B cell (primary cell): Measurements from ENCODE around the gene CCDC78. TPM values are rescaled to one million over a fixed set of nuclear protein-coding genes. Genes with fewer than 3 reads are reported as not detected.

Experiments
- ATAC-seq: fragments of 200-7000 bp; cut with Tn5 transposase; one replicate; pipeline ENCODE4 v1.10.0; 2021; ENCODE audit warnings: low read depth, mild to moderate bottlenecking, moderate number of reproducible peaks, moderate library complexity
- CTCF ChIA-PET: fragments of 350-600 bp; sonication (Branson Sonifier 250); formaldehyde crosslinking; loops from one replicate; lab custom pipeline; 2021; ENCODE audit warnings: antibody characterized with exemption, inconsistent platforms; lab: Charles Lee
- POLR2A ChIA-PET: fragments of 350-600 bp; sonication (Branson Sonifier 250); formaldehyde crosslinking; loops from one replicate; lab custom pipeline; 2021; ENCODE audit warnings: antibody characterized with exemption; lab: Charles Lee
- DNase-seq: peaks from one replicate; pipeline ENCODE4 v3.0.0; 2013
- H2AFZ ChIP-seq: 2 replicates; pipeline ENCODE4 v1.6.1; 2012; ENCODE audit warnings: mild to moderate bottlenecking, low read depth, low read length; ENCODE audit not compliant: insufficient read depth, poor library complexity, severe bottlenecking
- H3K27ac ChIP-seq, 2 donors: 1 replicate in 1 of 2; 2 replicates in 1 of 2; pipeline ENCODE4 v1.5.1; 2012 to 2013; ENCODE audit warnings: low read length in 2 of 2, mild to moderate bottlenecking in 2 of 2, moderate library complexity in 1 of 2
- H3K27me3 ChIP-seq, 4 experiments: fragments of 200-600 bp in 1 of 4; sonication (generic) in 1 of 4; replicated peaks in 1 of 4; 1 replicate in 2 of 4; 2 replicates in 2 of 4; pipeline versions ENCODE4 v1.6.1 to v1.7.0; 2013 to 2016; ENCODE audit warnings: low read length in 3 of 4, mild to moderate bottlenecking in 2 of 4, mixed read lengths in 1 of 4, moderate library complexity in 1 of 4; ENCODE audit not compliant: insufficient read depth in 4 of 4, control insufficient read depth in 3 of 4; ENCODE audit errors: control extremely low read depth in 1 of 4
- H3K36me3 ChIP-seq, 2 experiments: replicated peaks in 1 of 2; 1 replicate in 1 of 2; 2 replicates in 1 of 2; pipeline versions ENCODE4 v1.6.1 to v1.7.1; 2013; ENCODE audit warnings: low read length in 1 of 2; ENCODE audit not compliant: insufficient read depth in 2 of 2, control insufficient read depth in 1 of 2; ENCODE audit errors: control extremely low read depth in 1 of 2, extremely low read depth in 1 of 2
- H3K4me1 ChIP-seq, 2 donors: fragments of 200-600 bp in 1 of 2; sonication (generic) in 1 of 2; 1 replicate in 1 of 2; 2 replicates in 1 of 2; pipeline versions ENCODE4 v1.5.1 to v1.6.1; 2013 to 2017; ENCODE audit warnings: low read length in 2 of 2; ENCODE audit not compliant: control insufficient read depth in 2 of 2, insufficient read depth in 2 of 2
- H3K4me2 ChIP-seq: replicated peaks from 2 replicates; pipeline ENCODE3; 2012; ENCODE audit warnings: mild to moderate bottlenecking, low read depth, low read length; ENCODE audit not compliant: poor library complexity, severe bottlenecking
- H3K4me3 ChIP-seq, 5 experiments: fragments of 200-600 bp in 1 of 5; sonication (generic) in 1 of 5; 1 replicate in 3 of 5; 2 replicates in 2 of 5; pipeline versions ENCODE4 v1.5.1 to v1.7.0; 2011 to 2016; ENCODE audit warnings: low read length in 4 of 5, mild to moderate bottlenecking in 4 of 5, low read depth in 2 of 5, control low read depth in 1 of 5, moderate library complexity in 1 of 5; ENCODE audit not compliant: insufficient read depth in 1 of 5; ENCODE audit errors: control extremely low read depth in 1 of 5, extremely low read depth in 1 of 5
- H3K79me2 ChIP-seq: fragments of 200-600 bp; sonication (generic); one replicate; pipeline ENCODE4 v1.6.0; 2016; ENCODE audit warnings: low read length; ENCODE audit not compliant: control insufficient read depth, insufficient read depth
- H3K9ac ChIP-seq: fragments of 200-600 bp; sonication (generic); 2 replicates; pipeline ENCODE4 v1.6.1; 2017; ENCODE audit warnings: mild to moderate bottlenecking, low read length, moderate library complexity
- H3K9me3 ChIP-seq, 3 donors: one replicate each; pipeline versions ENCODE4 v1.6.1 to v1.7.1; 2013; ENCODE audit warnings: low read length in 2 of 3; ENCODE audit not compliant: control insufficient read depth in 2 of 3, insufficient read depth in 1 of 3; ENCODE audit errors: control extremely low read depth in 1 of 3
- H4K20me1 ChIP-seq: 2 replicates; pipeline ENCODE4 v1.6.0; 2012; ENCODE audit warnings: mild to moderate bottlenecking, low read length; ENCODE audit not compliant: insufficient read depth, control insufficient read depth, poor library complexity, severe bottlenecking
- H3K27ac Mint-ChIP-seq: one replicate; pipeline ENCODE4 v1.8.0; 2021; ENCODE audit warnings: mixed read lengths
- H3K27me3 Mint-ChIP-seq: one replicate; pipeline ENCODE4 v1.8.0; 2021; ENCODE audit warnings: mixed read lengths
- H3K4me1 Mint-ChIP-seq: one replicate; pipeline ENCODE4 v1.8.0; 2021; ENCODE audit warnings: mixed read lengths
- H3K4me3 Mint-ChIP-seq: one replicate; pipeline ENCODE4 v1.8.0; 2021; ENCODE audit warnings: mixed read lengths
- H3K9me3 Mint-ChIP-seq: one replicate; pipeline ENCODE4 v1.8.0; 2022; ENCODE audit warnings: mixed read lengths; ENCODE audit not compliant: insufficient read depth
- CTCF ChIP-seq: fragments of 200-600 bp; IDR thresholded peaks from one replicate; pipeline ENCODE4 v1.8.0; 2022; ENCODE audit warnings: antibody characterized with exemption, mild to moderate bottlenecking
- EZH2 ChIP-seq: IDR thresholded peaks from 2 replicates; pipeline ENCODE4 v1.6.1; 2012; ENCODE audit warnings: borderline replicate concordance, low read depth, mild to moderate bottlenecking, moderate library complexity, low read length; ENCODE audit not compliant: insufficient read depth, poor library complexity, severe bottlenecking
- WGBS: methylation state at CpG from one replicate; pipeline ENCODE4 v1.1.5; 2013; ENCODE audit warnings: missing lambda C conversion rate; ENCODE audit not compliant: insufficient coverage; 5-methylcytosine and 5-hydroxymethylcytosine counted together
- intact Hi-C: fragments of 100-400 bp; cut with micrococcal nuclease; formaldehyde crosslinking; loops from one replicate; pipeline ENCODE4 v1.10.0; 2022
- polyA plus RNA-seq: library from polyadenylated mRNA; depleted of rRNA; stranded (reverse); fragments of >200 nt; gene quantifications from 2 replicates; pipeline ENCODE4 v1.2.3, GENCODE V29; 2012
- total RNA-seq, 2 donors: library from RNA; stranded (reverse); fragments of 120-200 nt in 1 of 2; gene quantifications; 1 replicate in 1 of 2; 2 replicates in 1 of 2; pipeline versions ENCODE4 v1.2.3 to v1.2.4, GENCODE V29; 2013 to 2022

CCDC78 gene
- total and polyA plus RNA-seq, 2 donors (not counting 1 experiment from before 2014, with no cell fraction given) = 11.8 to 34.2 TPM

GRCh38 chr16:740764-741505 lies 14.7 kb upstream of the CCDC78 start, which contains the start of gene CIAO3:
Gene CIAO3, minus strand, starts transcription at chr16:740997. Its CDS starts 12 bp downstream, at chr16:740985.
- TF ChIP-seq EZH2 = no peak
- peak; percentile 97 for TF ChIP-seq CTCF
- WGBS = under 1% methylated on average over 78 of the region's 79 CpGs
- peaks cover 16% of the 10 kb centered on the region for H3K79me2 ChIP-seq
- Mint-ChIP-seq H3K27ac (peak within 1 kb of the TSS; percentile 83), H3K9me3 (no peaks in the 10 kb centered on the region), H3K27me3 (no peaks in the 10 kb centered on the region), H3K4me3 (peak within 1 kb of the TSS; percentile 82), H3K4me1 (peaks cover 18% of the 10 kb centered on the region)
- peak within 1 kb of the TSS; percentile 99 for H3K4me2 ChIP-seq
- ChIA-PET CTCF (interaction anchor here (0.9 to 5.9 kb wide), 12 partner anchors 9 to 61 kb away, joined by 3 to 31 read pairs (median 4); partner anchors contain the start of genes ANTKMT, HAGHL and METRN), POLR2A (interaction anchor here (1.0 to 2.0 kb wide), 4 partner anchors 8 to 48 kb away, joined by 3 to 11 read pairs (median 4); partner anchors contain the start of genes CHTF18 and RPUSD1)
- peak within 1 kb of the TSS; percentile 97 for H3K9ac ChIP-seq
- H3K9me3 ChIP-seq = no peaks in the 10 kb centered on the region
- peak within 1 kb of the TSS; percentile 86 to 94 for H3K27ac ChIP-seq
- H3K36me3 ChIP-seq = peaks cover 0 to 11% of the 10 kb centered on the region in 2 experiments
- H4K20me1 ChIP-seq = peaks cover 9% of the 10 kb centered on the region
- ATAC-seq = peak; percentile 88
- DNase-seq = peak; percentile 95
- H3K4me1 ChIP-seq = peaks cover 20 to 36% of the 10 kb centered on the region in 2 donors
- intact Hi-C loops = loop anchor here (1.0 to 2.0 kb wide), 4 partner anchors 13 to 56 kb away; partner anchors contain the start of genes CHTF18, JMJD8 and RPUSD1
- peak within 1 kb of the TSS; percentile 21 to 94 (median 81) for H3K4me3 ChIP-seq
- H3K27me3 ChIP-seq = no peaks in the 10 kb centered on the region
- peak within 1 kb of the TSS; percentile 90 for H2AFZ ChIP-seq
